Natural killer cell (primary cell): Measurements from ENCODE around the gene MIEF2. TPM values are rescaled to one million over a fixed set of nuclear protein-coding genes. Genes with fewer than 3 reads are reported as not detected.

ENCODE experiments used
- ATAC-seq, 3 donors: fragments of 150-1000 bp in 2 of 3; fragments of 200-7000 bp in 1 of 3; cut with Tn5 transposase; 1 replicate in 1 of 3; 2 replicates in 2 of 3; pipeline ENCODE4 v1.10.0; 2021; ENCODE audit warnings: mild to moderate bottlenecking in 2 of 3, moderate library complexity in 2 of 3
- DNase-seq, 2 donors: peaks; one replicate each; pipeline versions ENCODE4 v3.0.0 to v3.0.0-alpha.2; 2013 to 2021; ENCODE audit warnings: mixed read lengths in 1 of 2
- H3K27ac ChIP-seq: one replicate; pipeline ENCODE4 v1.5.1; 2013; ENCODE audit warnings: mild to moderate bottlenecking, low read length
- H3K27me3 ChIP-seq: one replicate; pipeline ENCODE4 v1.6.1; 2013; ENCODE audit warnings: low read length; ENCODE audit not compliant: control insufficient read depth, insufficient read depth
- H3K36me3 ChIP-seq: one replicate; pipeline ENCODE4 v1.6.1; 2013; ENCODE audit warnings: low read length; ENCODE audit not compliant: control insufficient read depth, insufficient read depth
- H3K4me1 ChIP-seq: one replicate; pipeline ENCODE4 v1.6.1; 2013; ENCODE audit warnings: low read length; ENCODE audit not compliant: control insufficient read depth, insufficient read depth
- H3K4me3 ChIP-seq: one replicate; pipeline ENCODE4 v1.5.1; 2013; ENCODE audit warnings: low read length
- H3K9me3 ChIP-seq: one replicate; pipeline ENCODE4 v1.6.1; 2013; ENCODE audit warnings: low read length; ENCODE audit not compliant: control insufficient read depth, insufficient read depth
- H3K27ac Mint-ChIP-seq, 2 donors: one replicate each; pipeline ENCODE4 v1.8.0; 2022; ENCODE audit warnings: mild to moderate bottlenecking in 2 of 2, mixed read lengths in 2 of 2, moderate library complexity in 1 of 2
- H3K27me3 Mint-ChIP-seq, 2 donors: one replicate each; pipeline ENCODE4 v1.8.0; 2022; ENCODE audit warnings: low read depth in 2 of 2, mixed read lengths in 2 of 2
- H3K36me3 Mint-ChIP-seq: one replicate; pipeline ENCODE4 v1.8.0; 2022; ENCODE audit warnings: mixed read lengths
- H3K4me1 Mint-ChIP-seq, 2 donors: one replicate each; pipeline ENCODE4 v1.8.0; 2022; ENCODE audit warnings: mixed read lengths in 2 of 2
- H3K4me3 Mint-ChIP-seq: one replicate; pipeline ENCODE4 v1.8.0; 2022; ENCODE audit warnings: mild to moderate bottlenecking, moderate library complexity, mixed read lengths
- H3K9me3 Mint-ChIP-seq, 2 donors: one replicate each; pipeline ENCODE4 v1.8.0; 2022; ENCODE audit warnings: mixed read lengths in 2 of 2
- CTCF ChIP-seq: fragments of 200-600 bp; IDR thresholded peaks from one replicate; pipeline ENCODE4 v1.8.0; 2022; ENCODE audit warnings: antibody characterized with exemption
- WGBS: methylation state at CpG from one replicate; pipeline ENCODE4 v1.1.7; 2013; ENCODE audit warnings: missing lambda C conversion rate; ENCODE audit not compliant: insufficient coverage; 5-methylcytosine and 5-hydroxymethylcytosine counted together
- intact Hi-C: fragments of 100-400 bp; cut with micrococcal nuclease; formaldehyde crosslinking; loops from one replicate; pipeline ENCODE4 v1.14.2; 2022
- total RNA-seq, 4 donors: library from RNA; stranded (reverse); fragments of 120-200 nt in 1 of 4; gene quantifications; one replicate each; pipeline versions ENCODE4 v1.2.3 to v1.2.4, GENCODE V29; 2013 to 2022

MIEF2 gene
- total RNA-seq, 3 donors from 2014 or later (not counting 1 experiment from before 2014, with no cell fraction given), result 10.6 to 12.8 (median 11.3) TPM

GRCh38 chr17:18241229-18241871 is 19.1 kb upstream of the MIEF2 start:
- 92% methylated on average over 28 of the region's 28 CpGs for WGBS

GRCh38 chr17:18245038-18245776 is 15.3 kb upstream of the MIEF2 start:
- TF ChIP-seq CTCF, result no peak
- intact Hi-C loops, result no loop called here
- Histone ChIP-seq H3K9me3 (no peaks in the 10 kb centered on the region), H3K36me3 (peaks cover 44% of the 10 kb centered on the region), H3K4me3 (no peak overlapping the region), H3K27ac (no peak overlapping the region), H3K4me1 (no peaks in the 10 kb centered on the region), H3K27me3 (no peaks in the 10 kb centered on the region)
- Mint-ChIP-seq H3K27ac (no peak overlapping the region), H3K36me3 (peaks cover 6% of the 10 kb centered on the region), H3K4me3 (no peak overlapping the region), H3K4me1 (peaks cover 4 to 5% of the 10 kb centered on the region in 2 donors), H3K9me3 (no peaks in the 10 kb centered on the region), H3K27me3 (no peaks in the 10 kb centered on the region)
- no peak for DNase-seq
- WGBS, result 93% methylated on average over 21 of the region's 21 CpGs
- no peak for ATAC-seq

More at GRCh38 chr17:18241229-18241871, 19.1 kb upstream of the MIEF2 start:
- DNase-seq (no peak), ATAC-seq (no peak)
- intact Hi-C loops, result no loop called here
- H3K27ac Mint-ChIP-seq, result no peak overlapping the region
- H3K4me1 Mint-ChIP-seq, result no peaks in the 10 kb centered on the region
- H3K4me1 ChIP-seq, result no peaks in the 10 kb centered on the region
- no peaks in the 10 kb centered on the region for H3K9me3 ChIP-seq
- H3K36me3 Mint-ChIP-seq, result no peaks in the 10 kb centered on the region
- H3K4me3 ChIP-seq, result no peak overlapping the region
- H3K27ac ChIP-seq, result no peak overlapping the region
- H3K36me3 ChIP-seq, result peaks cover 38% of the 10 kb centered on the region
- TF ChIP-seq CTCF, result no peak
- H3K27me3 ChIP-seq, result no peaks in the 10 kb centered on the region
- no peak overlapping the region for H3K4me3 Mint-ChIP-seq
- no peaks in the 10 kb centered on the region for H3K27me3 Mint-ChIP-seq
- H3K9me3 Mint-ChIP-seq, result no peaks in the 10 kb centered on the region

- H3K36me3 ChIP-seq, result peaks cover 54% of the 10 kb centered on the region
- H3K4me1 ChIP-seq, result no peaks in the 10 kb centered on the region
- H3K27me3 ChIP-seq, result no peaks in the 10 kb centered on the region
- no peaks in the 10 kb centered on the region for H3K9me3 ChIP-seq
- no peak overlapping the region for H3K4me3 Mint-ChIP-seq
- no peaks in the 10 kb centered on the region for H3K27me3 Mint-ChIP-seq
- 95% methylated on average over 24 of the region's 24 CpGs for WGBS
- H3K9me3 Mint-ChIP-seq, result no peaks in the 10 kb centered on the region
- peaks cover 4 to 5% of the 10 kb centered on the region in 2 donors for H3K4me1 Mint-ChIP-seq
- no peak overlapping the region for H3K27ac ChIP-seq
- intact Hi-C loops, result no loop called here
- no peak overlapping the region for H3K27ac Mint-ChIP-seq
- H3K36me3 Mint-ChIP-seq, result peaks cover 6% of the 10 kb centered on the region
- TF ChIP-seq CTCF, result no peak
- no peak overlapping the region for H3K4me3 ChIP-seq
- no peak for DNase-seq
- no peak for ATAC-seq
These were observed 14.2 kb upstream of the MIEF2 start for GRCh38 chr17:18246109-18246725.
